HepG2 (cell line): ENCODE results near the gene TYW1B. TPM values are rescaled to one million over a fixed set of nuclear protein-coding genes. Genes with fewer than 3 reads are reported as not detected.

ENCODE experiments used
- HHEX ChIP-seq: IDR thresholded peaks from 2 replicates; pipeline ENCODE4 v1.6.1; 2016; ENCODE audit warnings: control low read depth
- RXRB ChIP-seq: IDR thresholded peaks from 2 replicates; pipeline ENCODE4 v1.6.1; 2016; ENCODE audit warnings: borderline replicate concordance, missing genetic modification reagents, missing compliant biosample characterization
- SALL2 ChIP-seq: sonication (generic); formaldehyde crosslinking; IDR thresholded peaks from 2 replicates; pipeline ENCODE4 v1.8.1; 2023; ENCODE audit warnings: mild to moderate bottlenecking, missing genetic modification reagents, inconsistent platforms
- ZNF160 ChIP-seq: sonication (generic); formaldehyde crosslinking; IDR thresholded peaks from 2 replicates; pipeline ENCODE4 v1.8.0; 2022; ENCODE audit warnings: mild to moderate bottlenecking, inconsistent platforms, missing genetic modification reagents
- ZSCAN12 ChIP-seq: sonication (generic); formaldehyde crosslinking; IDR thresholded peaks from 2 replicates; pipeline ENCODE4 v1.9.0; 2021; ENCODE audit warnings: mild to moderate bottlenecking, missing genetic modification reagents
- polyA plus RNA-seq, 8 experiments: library from polyadenylated mRNA; depleted of rRNA in 3 of 8; stranded (reverse) in 7 of 8; unstranded in 1 of 8; fragments of >200 nt; fragmentation: Illumina TruSeq in 4 of 8; extraction: Trizol in 4 of 8; gene quantifications; 2 replicates each; pipeline versions ENCODE4 v1.2.1 to v1.2.3, GENCODE V29; 2011 to 2016; ENCODE audit warnings: low read depth in 4 of 8, missing spikeins in 1 of 8, mixed read lengths in 1 of 8; ENCODE audit not compliant: insufficient read depth in 1 of 8
- total RNA-seq, 5 experiments: library from RNA; depleted of rRNA; stranded (reverse); fragments of >200 nt; fragmentation: Illumina TruSeq; extraction: Trizol; gene quantifications; 2 replicates each; pipeline ENCODE4 v1.2.3, GENCODE V29; 2016; ENCODE audit warnings: low read depth in 1 of 5
- TF ChIP-seq, protein P1 (sequence below): sonication (generic); formaldehyde crosslinking; IDR thresholded peaks from 2 replicates; pipeline ENCODE4 v1.4.0; 2020; ENCODE audit warnings: mild to moderate bottlenecking, missing genetic modification reagents

The TYW1B gene
- total and polyA plus RNA-seq, 2 of the 13 experiments (the other 11 are each of a cell fraction or from before 2014, with no cell fraction given) = 2.0 to 5.5 TPM

DNA sequence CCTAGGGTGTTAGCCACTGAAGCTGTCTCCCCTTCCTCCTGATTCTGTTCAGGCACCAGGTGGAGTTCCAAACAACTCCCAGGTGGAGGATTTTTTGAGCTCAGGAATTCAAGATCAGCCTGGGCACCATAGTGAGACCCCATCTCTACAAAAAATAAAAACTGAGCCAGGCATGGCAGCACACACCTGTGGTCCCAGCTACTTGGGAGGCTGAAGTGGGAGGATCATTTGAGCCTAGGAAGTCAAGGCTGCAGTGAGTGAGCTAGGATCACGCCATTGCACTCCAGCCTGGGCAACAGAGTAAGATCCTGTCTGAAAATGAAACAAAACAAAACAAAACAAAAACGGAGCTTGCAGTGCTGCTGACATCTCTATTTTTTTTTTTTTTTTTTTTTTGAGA is 287.1 kb downstream of the TYW1B start (continued):
- TF ChIP-seq, protein P1, sequence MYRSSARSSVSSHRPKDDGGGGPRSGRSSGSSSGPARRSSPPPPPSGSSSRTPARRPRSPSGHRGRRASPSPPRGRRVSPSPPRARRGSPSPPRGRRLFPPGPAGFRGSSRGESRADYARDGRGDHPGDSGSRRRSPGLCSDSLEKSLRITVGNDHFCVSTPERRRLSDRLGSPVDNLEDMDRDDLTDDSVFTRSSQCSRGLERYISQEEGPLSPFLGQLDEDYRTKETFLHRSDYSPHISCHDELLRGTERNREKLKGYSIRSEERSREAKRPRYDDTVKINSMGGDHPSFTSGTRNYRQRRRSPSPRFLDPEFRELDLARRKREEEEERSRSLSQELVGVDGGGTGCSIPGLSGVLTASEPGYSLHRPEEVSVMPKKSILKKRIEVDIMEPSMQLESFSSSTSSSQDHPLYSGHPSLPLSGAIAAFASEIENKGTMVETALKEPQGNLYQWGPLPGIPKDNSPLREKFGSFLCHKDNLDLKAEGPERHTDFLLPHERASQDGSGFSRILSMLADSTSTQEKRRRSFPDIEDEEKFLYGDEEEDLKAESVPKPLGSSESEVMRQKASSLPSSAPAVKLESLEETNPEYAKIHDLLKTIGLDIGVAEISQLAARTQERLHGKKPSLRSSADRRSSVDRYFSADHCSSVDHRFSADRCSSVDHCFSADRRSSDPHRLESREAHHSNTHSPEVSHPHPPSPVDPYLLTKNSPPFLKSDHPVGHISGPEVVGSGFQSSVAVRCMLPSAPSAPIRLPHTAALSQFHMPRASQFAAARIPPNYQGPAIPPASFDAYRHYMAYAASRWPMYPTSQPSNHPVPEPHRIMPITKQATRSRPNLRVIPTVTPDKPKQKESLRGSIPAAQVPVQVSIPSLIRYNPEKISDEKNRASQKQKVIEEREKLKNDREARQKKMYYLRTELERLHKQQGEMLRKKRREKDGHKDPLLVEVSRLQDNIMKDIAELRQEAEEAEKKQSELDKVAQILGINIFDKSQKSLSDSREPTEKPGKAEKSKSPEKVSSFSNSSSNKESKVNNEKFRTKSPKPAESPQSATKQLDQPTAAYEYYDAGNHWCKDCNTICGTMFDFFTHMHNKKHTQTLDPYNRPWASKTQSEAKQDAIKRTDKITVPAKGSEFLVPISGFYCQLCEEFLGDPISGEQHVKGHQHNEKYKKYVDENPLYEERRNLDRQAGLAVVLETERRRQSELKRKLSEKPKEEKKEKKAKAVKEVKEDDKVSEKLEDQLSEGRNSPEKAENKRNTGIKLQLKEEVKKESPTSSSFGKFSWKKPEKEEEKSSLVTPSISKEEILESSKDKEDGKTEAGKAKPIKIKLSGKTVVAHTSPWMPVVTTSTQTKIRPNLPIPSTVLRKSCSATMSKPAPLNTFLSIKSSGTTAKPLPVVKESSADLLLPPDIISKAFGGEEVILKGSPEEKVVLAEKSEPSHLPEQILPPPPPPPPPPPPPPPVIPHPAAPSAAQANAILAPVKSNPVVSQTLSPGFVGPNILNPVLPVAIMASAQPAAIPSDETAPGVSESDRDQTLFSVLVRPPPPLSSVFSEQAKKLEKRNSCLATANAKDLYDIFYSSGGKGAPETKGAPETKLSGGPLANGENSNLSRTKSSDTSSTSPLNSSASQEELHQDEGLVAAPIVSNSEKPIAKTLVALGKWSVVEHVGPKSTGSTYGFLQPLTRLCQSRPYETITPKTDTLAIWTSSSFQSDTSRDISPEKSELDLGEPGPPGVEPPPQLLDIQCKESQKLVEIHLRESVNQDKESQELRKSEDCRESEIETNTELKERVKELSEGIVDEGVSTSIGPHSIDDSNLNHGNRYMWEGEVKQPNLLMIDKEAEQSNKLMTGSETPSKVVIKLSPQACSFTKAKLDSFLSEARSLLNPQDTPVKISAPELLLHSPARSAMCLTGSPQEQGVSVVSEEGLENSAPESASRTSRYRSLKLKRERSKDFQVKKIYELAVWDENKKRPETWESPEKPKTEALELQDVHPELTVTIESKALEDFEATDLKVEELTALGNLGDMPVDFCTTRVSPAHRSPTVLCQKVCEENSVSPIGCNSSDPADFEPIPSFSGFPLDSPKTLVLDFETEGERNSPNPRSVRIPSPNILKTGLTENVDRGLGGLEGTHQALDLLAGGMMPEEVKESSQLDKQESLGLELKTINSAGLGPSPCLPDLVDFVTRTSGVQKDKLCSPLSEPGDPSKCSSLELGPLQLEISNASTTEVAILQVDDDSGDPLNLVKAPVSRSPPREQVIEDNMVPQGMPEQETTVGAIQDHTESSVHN (CRISPR knock-in tag) = no peak
- no peak for TF ChIP-seq ZSCAN12 (CRISPR knock-in tag)
- no peak for TF ChIP-seq ZNF160 (CRISPR knock-in tag)
- TF ChIP-seq HHEX (CRISPR knock-in tag) = no peak
- TF ChIP-seq RXRB (CRISPR knock-in tag) = no peak
- TF ChIP-seq SALL2 = no peak
